Fibroblast of skin of right quadriceps (primary cell): ENCODE data around the gene SPTB.
A peak's percentile ranks its signal among the peaks of the same experiment; 100 is the strongest.
"Not testable (repeated sequence)": the region's sequence is repeated elsewhere in the genome, so short reads cannot be mapped to it uniquely, and the experiment has no call there.

Source experiments
- DNase-seq: peaks from one replicate; pipeline ENCODE4 v3.0.0-alpha.2; 2013

Gene SPTB

DNA sequence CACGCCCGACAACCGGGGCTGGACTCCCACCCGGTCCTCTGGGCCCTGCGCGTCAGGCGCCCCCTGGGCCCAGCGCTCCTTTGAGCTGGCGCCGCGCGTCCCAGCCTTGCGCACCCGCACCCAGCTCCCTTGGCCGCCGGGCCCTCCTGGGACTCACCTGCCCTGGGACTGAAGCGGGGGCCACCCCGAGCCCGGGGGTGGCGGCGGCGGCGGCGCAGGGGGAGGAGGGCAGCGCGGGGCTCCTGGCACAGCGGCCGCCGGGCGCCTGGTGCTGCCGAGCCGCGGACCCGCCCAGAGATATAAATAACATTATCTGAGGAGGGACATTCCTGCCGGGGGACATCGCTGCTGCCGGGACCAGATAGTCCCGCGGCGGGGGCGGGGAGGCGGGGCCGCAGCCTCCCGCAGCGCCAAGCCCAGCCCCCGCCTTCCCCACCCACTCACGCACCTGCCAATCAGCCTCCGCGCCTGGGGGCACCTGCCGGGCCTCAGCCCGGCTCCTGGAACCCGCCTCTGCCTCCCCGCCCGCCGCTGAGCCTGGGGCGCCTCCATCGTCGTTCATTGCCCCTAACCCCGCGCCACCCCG, at the start of gene SPTB:
SPTB (minus strand) TSS at position 273 of the 586 bp plus-strand sequence. CDS start 56,813 bp downstream, outside the sequence.
- no peak for DNase-seq

DNA sequence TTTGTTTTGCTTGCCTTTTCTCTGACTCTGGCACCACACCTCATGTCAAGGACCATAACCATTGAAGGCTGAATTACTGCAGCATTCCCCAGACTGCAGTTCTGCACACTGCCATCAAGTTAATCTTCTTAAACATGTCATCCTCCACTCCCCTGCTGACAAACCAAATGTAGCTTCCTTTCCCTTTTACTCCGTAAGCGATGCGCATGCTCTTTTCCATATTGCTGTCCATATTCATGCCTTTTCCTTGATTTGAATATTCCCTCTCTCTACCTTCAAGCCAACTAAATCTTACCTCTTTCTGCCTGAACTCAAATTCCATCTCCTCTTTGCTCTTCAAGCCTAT, 49.3 kb upstream of the SPTB start:
- DNase-seq: no peak

DNA sequence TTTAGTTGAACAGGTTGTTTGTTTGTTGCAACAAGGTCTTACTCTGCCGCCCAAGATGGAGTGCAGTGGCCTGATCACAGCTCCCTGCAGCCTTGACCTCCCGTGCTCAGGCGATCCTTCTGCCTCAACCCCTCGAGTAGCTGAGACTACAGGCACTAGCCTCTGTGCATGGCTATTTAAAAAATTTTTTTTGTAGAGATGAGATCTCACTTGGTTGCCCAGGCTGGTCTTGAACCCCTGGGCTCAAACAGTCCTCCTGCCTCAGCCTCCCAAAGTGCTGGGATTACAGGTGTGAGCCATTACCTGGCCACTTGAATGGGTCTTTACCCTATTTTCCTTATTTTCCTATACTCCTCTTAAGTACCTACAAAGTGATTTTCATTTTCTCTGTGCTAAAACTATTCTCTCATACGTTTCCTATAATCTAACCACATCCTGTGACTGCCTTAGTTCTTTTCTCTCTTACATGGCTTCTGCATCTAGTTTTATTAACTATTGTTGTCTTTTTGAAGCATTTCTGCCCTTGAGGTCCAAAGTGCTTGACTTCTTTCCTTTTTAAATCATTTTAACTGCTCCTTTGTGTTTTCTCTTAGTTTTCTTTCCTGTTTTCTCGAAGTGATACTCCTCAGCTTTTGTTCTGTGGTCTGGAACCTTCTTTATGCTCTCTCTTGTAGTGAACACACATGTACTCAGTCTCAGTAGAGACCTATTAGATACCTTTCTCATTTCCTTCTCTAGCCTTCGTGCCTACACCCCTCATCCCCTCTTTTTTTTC, 48.7 kb upstream of the SPTB start:
- no peak for DNase-seq

DNA sequence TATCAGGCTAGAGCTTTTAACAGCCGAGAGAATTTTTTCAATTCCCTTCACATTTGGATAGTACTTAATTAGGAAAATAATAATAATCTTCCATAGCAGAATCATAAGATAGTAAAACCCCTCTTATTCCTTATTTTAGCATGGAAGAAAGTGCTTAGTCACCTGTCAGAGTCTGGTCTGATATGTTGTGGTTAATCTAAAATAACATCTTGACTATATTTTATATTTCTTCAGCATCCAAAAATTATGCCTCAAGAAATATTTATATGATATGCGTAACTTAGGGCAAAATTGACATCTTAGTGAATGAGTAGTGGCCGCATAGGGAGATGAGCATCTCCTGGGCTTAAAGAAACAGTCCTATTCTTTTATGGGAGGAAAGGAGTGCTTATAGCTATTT, 47.3 kb upstream of the SPTB start:
- DNase-seq: no peak

DNA sequence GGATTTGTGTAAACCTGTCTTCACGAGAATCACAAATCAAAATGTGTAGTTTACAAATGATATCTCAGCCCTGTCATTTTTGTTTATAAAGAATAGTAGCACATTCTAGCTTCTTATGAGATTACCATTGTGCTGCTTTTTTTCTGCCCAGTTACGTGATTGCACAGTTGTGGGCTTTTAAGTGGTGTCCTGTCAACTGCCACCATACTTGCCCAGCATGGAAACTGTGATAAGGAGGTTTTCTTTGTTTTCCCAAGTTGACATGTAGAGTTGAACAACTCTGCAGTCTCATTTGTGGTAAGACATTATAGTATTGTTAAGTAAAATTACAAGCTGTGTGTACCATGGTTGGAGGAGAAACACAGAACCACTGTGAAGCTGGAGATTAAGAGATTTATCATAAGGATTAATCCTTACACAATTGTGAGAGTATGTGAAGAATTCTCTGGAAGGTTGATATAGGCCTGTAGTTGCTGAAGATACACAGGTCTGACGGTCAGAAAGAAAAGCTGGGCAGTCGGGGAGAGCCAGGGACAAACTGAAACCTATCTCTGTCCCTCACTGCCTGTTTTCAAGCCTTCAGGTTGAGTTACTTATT, 46.8 kb upstream of the SPTB start:
- DNase-seq: no peak

DNA sequence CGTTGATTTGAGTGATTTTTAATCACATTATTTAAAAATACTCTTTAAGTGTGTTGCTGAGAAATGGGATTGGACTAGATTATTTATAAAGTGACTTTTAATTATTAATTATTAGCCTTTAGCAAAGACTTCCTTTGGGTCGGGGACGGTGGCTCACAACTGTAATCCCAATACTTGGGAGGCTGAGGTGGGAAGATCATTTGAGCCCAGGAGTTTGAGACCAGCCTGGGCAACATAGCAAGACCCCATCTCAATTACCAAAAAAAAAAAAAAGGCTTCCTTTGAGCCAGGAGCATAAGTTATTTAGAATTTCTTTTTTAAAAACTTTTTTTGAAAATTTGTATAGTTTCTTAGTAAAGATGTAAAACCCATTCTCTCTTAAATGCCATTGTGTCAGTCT, 43.3 kb upstream of the SPTB start:
- no peak for DNase-seq

DNA sequence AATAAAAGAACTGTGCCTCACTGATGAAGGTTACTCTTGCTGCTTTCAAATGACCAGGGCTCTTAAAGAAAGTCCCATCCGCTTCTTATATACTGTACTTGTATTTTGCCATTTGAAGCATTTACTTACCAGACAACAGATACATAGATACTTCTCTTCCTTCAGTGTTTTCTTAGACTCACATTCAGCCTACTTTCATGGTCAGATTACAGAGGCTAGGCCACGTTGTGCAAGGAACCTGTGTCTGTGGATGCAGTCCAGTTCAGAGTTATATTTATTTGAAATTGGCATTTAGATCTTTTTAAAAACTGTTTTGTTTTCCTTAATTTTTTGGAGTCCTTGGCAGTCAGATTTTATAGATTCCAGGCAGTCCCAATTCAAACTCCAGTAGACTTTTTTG, 40.8 kb upstream of the SPTB start:
- DNase-seq: no peak

DNA sequence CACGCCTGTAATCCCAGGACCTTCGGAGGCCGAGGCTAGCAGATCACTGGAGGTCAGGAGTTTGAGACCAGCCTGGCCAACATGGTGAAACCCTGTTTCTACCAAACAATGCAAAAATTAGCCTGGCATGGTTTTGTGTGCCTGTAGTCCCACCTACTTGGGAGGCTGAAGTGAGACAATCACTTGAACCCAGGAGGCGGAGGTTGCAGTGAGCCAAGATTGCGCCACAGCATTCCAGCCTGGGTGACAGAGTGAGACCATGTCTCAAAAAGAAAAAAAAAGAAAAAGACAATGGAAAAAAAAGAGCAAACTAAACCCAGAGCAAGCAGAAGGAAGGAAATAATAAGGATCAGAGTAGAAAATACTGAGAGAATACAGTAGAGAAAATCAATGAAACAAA, 39.9 kb upstream of the SPTB start:
- DNase-seq: no peak

DNA sequence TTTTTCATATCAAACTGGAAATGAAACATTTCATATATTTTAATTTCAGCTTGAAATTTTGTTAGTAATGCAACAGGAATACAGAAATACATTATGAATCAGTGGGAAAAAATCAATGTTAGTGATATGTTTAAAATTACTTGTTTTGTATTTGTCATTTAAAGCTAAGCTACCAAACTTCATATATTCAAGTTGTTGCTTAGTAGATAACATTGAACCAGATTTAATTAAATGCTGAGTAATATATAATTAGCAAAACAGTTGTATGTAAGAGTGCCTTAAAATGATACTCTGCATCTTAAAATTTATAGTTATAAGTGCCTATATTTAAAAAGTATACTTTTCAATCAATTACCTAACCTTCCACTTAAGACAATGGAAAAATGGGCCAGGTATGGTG, 39.5 kb upstream of the SPTB start:
- no peak for DNase-seq

DNA sequence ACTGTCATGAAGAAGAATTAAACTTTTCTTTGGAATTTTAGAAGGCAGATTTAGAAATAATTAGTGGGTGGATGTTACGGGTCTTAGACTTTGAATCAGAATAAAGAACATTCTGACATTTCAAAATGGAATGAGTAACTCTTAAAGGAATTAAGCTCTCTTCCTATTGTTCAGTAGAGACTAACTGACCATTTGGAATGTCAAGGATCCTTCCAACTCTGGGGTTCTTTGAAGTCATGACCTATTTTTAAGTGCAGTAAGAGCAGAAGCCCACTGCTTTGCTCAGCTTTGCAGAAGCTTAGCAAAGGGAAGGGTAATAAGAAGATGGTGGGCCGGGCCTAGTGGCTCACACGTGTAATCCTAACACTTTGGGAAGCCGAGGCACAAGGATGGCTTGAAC, 38.5 kb upstream of the SPTB start:
- DNase-seq: no peak

DNA sequence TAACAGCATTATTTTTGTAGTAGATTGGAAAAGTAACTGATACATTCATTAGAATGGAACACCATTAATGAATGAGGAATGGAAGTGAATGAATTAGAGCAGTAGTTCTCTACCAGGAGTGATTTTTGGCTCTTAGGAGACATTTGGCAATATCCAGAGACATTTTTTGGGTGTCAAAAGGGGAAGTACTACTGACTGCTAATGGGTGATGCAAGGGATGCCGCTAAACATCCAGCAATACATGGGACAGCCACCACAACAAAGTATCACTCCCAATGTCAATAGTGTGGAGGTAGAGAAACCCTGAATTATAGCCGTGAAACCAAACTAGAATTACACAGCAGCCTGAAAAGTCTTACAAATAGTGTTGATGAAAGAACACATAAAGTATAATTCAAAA, 36.1 kb upstream of the SPTB start:
- DNase-seq: no peak

DNA sequence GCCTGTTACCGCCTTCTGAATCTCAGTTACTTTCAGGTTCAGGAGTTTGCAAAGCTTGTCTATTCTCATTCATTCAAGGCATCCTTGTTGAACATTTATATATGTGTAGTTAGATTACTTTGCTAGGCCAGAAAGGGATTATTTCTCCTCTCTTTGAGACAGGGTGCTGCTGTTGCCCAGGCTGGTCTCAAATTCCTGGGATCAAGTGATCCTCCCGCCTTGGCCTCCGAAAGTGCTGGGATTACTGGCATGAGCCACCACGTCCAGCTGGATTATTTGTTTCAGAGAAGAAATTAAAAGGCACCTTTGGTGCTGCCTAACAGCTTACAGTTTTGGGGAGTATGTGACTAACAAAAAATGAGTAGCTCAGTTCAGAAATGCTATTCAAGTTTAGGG, 35.3 kb upstream of the SPTB start:
- DNase-seq: no peak

DNA sequence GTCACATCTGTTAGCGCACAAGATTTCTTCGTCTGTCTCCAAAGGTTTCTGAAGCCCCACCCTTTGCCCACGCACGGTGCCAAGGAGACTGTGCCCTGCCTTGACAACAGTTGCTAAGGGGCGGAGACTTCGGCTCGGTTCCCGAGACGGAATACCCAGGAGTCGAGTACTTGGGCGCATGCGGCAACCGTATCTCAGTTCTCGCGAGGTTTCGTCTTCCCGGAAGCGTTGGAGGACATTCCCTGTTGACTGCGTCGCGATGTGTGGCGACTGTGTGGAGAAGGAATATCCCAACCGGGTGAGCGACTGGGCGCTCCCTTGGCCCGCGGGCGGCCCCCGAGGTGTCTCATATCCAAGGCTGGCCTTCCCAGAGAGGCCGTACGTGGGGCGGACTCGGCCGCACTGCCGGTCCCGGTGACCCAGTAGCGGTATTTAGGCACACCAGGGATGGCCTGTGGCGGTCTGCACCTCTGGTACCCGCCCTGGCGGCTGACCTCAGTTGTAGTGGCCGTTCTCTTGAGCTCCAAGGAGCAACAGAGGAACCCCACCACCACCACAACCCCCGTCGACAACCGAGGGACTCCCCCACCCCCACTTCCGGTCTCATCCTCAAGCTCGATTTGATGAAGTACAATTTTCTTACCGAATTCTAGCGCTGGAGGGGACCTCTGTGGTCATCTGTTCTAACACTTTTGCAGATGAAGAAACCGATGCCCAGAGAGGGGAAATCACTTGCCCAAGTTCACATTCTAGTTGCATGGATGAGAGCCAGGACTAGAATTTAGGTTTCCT, 34.7 kb upstream of the SPTB start, which contains the start of gene CHURC1:
CHURC1 (plus strand) TSS at position 219 of the 792 bp plus-strand sequence; CDS start at position 260, 41 bp downstream.
- DNase-seq: peak; percentile 97

DNA sequence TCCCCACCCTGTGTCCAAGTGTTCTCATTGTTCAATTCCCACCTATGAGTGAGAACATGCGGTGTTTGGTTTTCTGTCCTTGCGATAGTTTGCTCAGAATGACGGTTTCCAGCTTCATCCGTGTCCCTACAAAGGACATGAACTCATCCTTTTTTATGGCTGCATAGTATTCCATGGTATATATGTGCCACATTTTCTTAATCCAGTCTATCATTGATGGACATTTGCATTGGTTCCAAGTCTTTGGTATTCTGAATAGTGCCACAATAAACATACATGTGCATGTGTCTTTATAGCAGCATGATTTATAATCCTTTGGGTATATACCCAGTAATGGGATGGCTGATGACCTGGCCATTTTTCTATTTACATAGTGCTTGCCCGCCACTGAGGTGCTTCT, 33.8 kb upstream of the SPTB start:
- not testable (repeated sequence) for DNase-seq

DNA sequence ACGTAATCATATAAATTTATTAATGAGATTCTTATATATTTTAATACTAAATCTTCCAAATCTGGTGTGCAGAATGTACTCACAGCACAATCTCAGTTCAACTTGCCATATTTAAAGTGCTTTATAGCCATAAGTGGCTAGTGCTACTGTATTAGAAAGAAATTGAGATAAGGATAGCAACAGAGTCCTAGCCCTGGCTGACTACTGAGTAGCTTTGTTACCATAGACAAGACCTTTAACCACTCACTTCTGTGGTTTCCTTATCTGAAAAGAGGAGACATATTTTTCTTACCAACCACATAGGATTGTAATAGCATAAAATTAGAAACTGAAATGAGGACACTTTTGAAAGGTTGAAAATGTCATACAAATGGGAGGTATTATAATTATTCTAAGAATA, 32.6 kb upstream of the SPTB start:
- DNase-seq: no peak

DNA sequence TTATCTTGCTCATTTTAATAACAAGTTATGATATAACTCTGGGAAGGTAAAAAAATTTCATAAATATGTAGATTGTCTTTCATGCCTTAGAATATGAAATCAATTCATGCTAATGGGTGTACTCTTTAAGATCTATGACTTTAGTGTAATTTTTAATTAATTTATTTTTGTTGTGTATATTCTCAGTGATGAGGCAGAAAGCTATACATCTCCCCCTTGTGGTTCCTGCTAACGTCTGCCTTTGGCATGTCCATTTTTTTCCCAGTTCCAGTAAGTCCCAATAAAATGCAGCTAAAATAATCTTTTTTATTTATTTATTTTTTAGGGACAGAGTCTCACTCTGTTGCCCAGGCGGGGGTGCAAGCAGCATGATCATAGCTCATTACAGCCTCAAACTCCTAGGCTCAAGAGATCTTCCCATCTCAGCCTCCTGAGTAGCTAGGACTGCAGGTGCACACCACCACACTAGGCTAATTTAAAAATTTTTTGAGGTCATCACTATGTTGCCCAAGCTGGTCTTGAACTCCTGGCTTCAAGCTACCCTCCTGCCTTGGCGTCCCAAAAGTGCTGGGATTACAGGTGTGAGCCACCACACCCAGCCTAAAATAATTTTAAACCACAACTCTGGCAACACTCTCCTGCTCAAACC, 31.3 kb upstream of the SPTB start:
- peak; percentile 31 for DNase-seq

DNA sequence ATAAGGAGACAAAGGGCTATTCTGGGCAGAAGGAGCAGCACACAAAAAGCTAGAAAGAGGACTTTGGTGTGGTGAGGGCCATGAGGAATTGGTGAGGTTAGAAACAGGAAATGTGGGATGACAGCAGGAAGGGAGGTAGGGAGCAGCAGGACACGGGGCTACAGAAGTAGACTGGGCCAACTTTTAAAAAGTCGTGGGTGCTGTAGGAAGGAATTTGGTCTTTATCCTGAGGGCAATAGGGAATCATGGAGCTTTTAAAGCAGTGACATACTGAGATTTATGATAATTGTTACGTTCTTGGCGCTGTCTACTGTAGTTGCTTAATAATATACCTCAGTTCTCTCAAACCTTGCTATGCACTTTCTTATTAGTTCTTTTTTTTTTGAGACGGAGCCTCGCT, 26.3 kb upstream of the SPTB start:
- no peak for DNase-seq

DNA sequence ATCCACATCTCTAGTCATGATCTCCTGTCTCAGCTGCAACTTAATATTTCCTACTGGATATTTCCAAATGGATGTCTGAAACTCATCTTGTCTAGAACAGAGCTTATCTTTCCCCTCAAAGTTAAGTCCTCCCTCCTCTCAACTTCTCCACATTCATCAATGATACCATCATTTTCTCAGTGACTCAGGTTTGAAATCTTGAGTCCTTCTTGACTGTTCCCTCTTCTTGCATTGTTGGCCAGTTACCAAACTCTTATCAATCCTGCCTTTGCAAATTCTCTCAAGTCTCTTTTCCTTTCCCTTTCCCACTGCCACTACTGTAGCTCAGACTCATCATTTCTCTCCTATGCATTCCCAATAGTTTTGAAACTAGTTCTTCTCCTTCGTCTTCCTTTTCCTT, 20.3 kb upstream of the SPTB start:
- DNase-seq: no peak

DNA sequence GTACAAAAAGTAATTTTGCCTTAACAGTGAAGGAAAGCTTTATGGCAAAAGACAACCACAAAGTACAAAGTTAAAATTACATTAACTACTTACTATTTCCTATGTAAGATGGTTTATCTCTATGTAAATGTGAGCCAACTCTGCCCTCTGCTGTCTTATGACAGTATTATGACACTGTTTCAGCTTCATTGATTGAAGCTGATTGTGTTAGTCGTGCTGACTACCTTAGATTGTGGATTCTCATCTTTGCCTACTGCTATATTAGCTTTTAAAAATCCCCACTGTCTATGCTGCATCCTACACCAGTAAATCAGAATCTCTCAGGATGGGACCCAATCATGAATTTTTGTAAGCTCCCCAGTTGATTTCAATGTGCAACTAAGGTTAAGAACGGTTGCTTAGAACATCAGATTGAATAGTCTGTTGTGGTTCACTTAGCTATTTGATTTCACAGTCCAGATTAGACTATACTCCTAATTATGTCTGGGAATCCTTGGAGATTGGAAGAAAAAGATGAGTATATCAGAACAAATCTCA, 12.2 kb upstream of the SPTB start:
- DNase-seq: peak; percentile 56

DNA sequence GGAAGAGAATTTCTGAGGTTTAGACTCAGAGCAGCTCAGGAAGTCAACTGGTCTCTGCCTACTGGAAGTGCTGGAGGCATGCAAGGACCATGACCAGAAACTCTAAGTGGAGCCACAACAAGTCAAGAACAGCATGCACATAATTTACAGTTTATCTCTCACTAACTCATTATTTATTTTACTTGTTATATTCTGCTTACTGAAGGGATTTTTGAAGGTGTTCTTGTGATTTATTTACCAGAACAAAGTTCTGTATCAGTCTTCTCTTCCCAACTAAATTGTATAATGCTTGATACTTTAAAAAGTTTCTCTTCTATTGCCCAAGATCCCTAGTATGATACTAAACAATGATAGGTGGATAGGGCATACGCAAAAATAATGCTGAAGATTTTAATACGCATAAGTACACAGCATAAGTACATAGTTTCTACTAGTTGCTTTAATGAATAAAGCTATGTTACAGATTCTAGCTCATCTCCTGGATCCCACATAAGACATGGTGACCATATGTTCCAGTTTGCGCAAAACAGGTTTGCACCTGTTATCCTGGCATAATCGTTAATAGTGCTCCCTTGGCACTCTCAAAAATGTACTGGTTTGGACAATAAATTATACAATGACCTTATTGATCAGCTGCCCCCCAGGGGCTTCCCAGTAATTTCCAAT, 11.6 kb upstream of the SPTB start:
- DNase-seq: no peak

DNA sequence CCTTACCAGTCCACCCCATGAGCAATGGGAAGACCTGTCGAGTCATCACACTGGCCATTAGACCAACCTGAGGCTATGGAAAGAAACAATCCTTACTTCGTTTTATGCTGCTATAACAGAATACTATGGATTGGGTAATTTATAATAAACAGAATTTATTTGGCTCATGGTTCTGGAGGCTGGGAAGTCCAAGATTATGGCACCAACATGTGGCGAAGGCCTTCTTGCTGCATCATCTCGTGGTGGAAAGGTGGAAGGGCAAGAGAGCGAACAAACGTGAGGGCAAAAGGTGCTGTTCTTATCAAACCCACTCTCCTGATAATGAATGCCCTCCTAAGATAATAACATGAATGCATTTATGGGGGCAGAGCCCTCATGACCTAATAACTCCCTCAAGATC, 9.6 kb upstream of the SPTB start:
- no peak for DNase-seq

DNA sequence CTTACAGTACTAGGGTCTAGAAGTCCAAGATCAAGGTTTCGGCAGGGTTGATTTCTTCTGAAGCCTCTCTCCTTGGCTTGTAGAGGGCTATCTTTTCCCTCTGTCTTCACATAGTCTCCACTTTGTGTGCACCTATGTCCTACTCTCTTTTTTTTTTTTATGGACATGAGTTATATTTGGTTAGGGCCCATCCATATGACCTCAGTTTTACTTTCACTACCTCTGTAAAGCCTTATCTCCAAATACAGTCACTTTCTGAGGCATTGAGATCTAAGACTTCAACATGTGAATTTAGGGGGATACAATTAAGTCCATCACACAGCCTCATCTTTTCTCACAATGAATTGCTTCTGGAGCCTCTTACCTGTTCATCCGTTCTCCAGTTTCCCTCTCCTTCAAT, 5.9 kb upstream of the SPTB start:
- no peak for DNase-seq
